B cell (primary cell): ENCODE data around the gene KSR1. TPM values are rescaled to one million over a fixed set of nuclear protein-coding genes. Genes with fewer than 3 reads are reported as not detected.
A peak's percentile ranks its signal among the peaks of the same experiment; 100 is the strongest.

Experiments used
- ATAC-seq: fragments of 200-7000 bp; cut with Tn5 transposase; one replicate; pipeline ENCODE4 v1.10.0; 2021; ENCODE audit warnings: low read depth, mild to moderate bottlenecking, moderate number of reproducible peaks, moderate library complexity
- CTCF ChIA-PET: fragments of 350-600 bp; sonication (Branson Sonifier 250); formaldehyde crosslinking; loops from one replicate; lab custom pipeline; 2021; ENCODE audit warnings: antibody characterized with exemption, inconsistent platforms; lab: Charles Lee
- POLR2A ChIA-PET: fragments of 350-600 bp; sonication (Branson Sonifier 250); formaldehyde crosslinking; loops from one replicate; lab custom pipeline; 2021; ENCODE audit warnings: antibody characterized with exemption; lab: Charles Lee
- DNase-seq: peaks from one replicate; pipeline ENCODE4 v3.0.0; 2013
- H2AFZ ChIP-seq: 2 replicates; pipeline ENCODE4 v1.6.1; 2012; ENCODE audit warnings: mild to moderate bottlenecking, low read depth, low read length; ENCODE audit not compliant: insufficient read depth, poor library complexity, severe bottlenecking
- H3K27ac ChIP-seq, 2 donors: 1 replicate in 1 of 2; 2 replicates in 1 of 2; pipeline ENCODE4 v1.5.1; 2012 to 2013; ENCODE audit warnings: low read length in 2 of 2, mild to moderate bottlenecking in 2 of 2, moderate library complexity in 1 of 2
- H3K27me3 ChIP-seq, 4 experiments: fragments of 200-600 bp in 1 of 4; sonication (generic) in 1 of 4; replicated peaks in 1 of 4; 1 replicate in 2 of 4; 2 replicates in 2 of 4; pipeline versions ENCODE4 v1.6.1 to v1.7.0; 2013 to 2016; ENCODE audit warnings: low read length in 3 of 4, mild to moderate bottlenecking in 2 of 4, mixed read lengths in 1 of 4, moderate library complexity in 1 of 4; ENCODE audit not compliant: insufficient read depth in 4 of 4, control insufficient read depth in 3 of 4; ENCODE audit errors: control extremely low read depth in 1 of 4
- H3K36me3 ChIP-seq, 2 experiments: replicated peaks in 1 of 2; 1 replicate in 1 of 2; 2 replicates in 1 of 2; pipeline versions ENCODE4 v1.6.1 to v1.7.1; 2013; ENCODE audit warnings: low read length in 1 of 2; ENCODE audit not compliant: insufficient read depth in 2 of 2, control insufficient read depth in 1 of 2; ENCODE audit errors: control extremely low read depth in 1 of 2, extremely low read depth in 1 of 2
- H3K4me1 ChIP-seq, 2 donors: fragments of 200-600 bp in 1 of 2; sonication (generic) in 1 of 2; 1 replicate in 1 of 2; 2 replicates in 1 of 2; pipeline versions ENCODE4 v1.5.1 to v1.6.1; 2013 to 2017; ENCODE audit warnings: low read length in 2 of 2; ENCODE audit not compliant: control insufficient read depth in 2 of 2, insufficient read depth in 2 of 2
- H3K4me2 ChIP-seq: replicated peaks from 2 replicates; pipeline ENCODE3; 2012; ENCODE audit warnings: mild to moderate bottlenecking, low read depth, low read length; ENCODE audit not compliant: poor library complexity, severe bottlenecking
- H3K4me3 ChIP-seq, 5 experiments: fragments of 200-600 bp in 1 of 5; sonication (generic) in 1 of 5; 1 replicate in 3 of 5; 2 replicates in 2 of 5; pipeline versions ENCODE4 v1.5.1 to v1.7.0; 2011 to 2016; ENCODE audit warnings: low read length in 4 of 5, mild to moderate bottlenecking in 4 of 5, low read depth in 2 of 5, control low read depth in 1 of 5, moderate library complexity in 1 of 5; ENCODE audit not compliant: insufficient read depth in 1 of 5; ENCODE audit errors: control extremely low read depth in 1 of 5, extremely low read depth in 1 of 5
- H3K79me2 ChIP-seq: fragments of 200-600 bp; sonication (generic); one replicate; pipeline ENCODE4 v1.6.0; 2016; ENCODE audit warnings: low read length; ENCODE audit not compliant: control insufficient read depth, insufficient read depth
- H3K9ac ChIP-seq: fragments of 200-600 bp; sonication (generic); 2 replicates; pipeline ENCODE4 v1.6.1; 2017; ENCODE audit warnings: mild to moderate bottlenecking, low read length, moderate library complexity
- H3K9me3 ChIP-seq, 3 donors: one replicate each; pipeline versions ENCODE4 v1.6.1 to v1.7.1; 2013; ENCODE audit warnings: low read length in 2 of 3; ENCODE audit not compliant: control insufficient read depth in 2 of 3, insufficient read depth in 1 of 3; ENCODE audit errors: control extremely low read depth in 1 of 3
- H4K20me1 ChIP-seq: 2 replicates; pipeline ENCODE4 v1.6.0; 2012; ENCODE audit warnings: mild to moderate bottlenecking, low read length; ENCODE audit not compliant: insufficient read depth, control insufficient read depth, poor library complexity, severe bottlenecking
- H3K27ac Mint-ChIP-seq: one replicate; pipeline ENCODE4 v1.8.0; 2021; ENCODE audit warnings: mixed read lengths
- H3K27me3 Mint-ChIP-seq: one replicate; pipeline ENCODE4 v1.8.0; 2021; ENCODE audit warnings: mixed read lengths
- H3K4me1 Mint-ChIP-seq: one replicate; pipeline ENCODE4 v1.8.0; 2021; ENCODE audit warnings: mixed read lengths
- H3K4me3 Mint-ChIP-seq: one replicate; pipeline ENCODE4 v1.8.0; 2021; ENCODE audit warnings: mixed read lengths
- H3K9me3 Mint-ChIP-seq: one replicate; pipeline ENCODE4 v1.8.0; 2022; ENCODE audit warnings: mixed read lengths; ENCODE audit not compliant: insufficient read depth
- CTCF ChIP-seq: fragments of 200-600 bp; IDR thresholded peaks from one replicate; pipeline ENCODE4 v1.8.0; 2022; ENCODE audit warnings: antibody characterized with exemption, mild to moderate bottlenecking
- EZH2 ChIP-seq: IDR thresholded peaks from 2 replicates; pipeline ENCODE4 v1.6.1; 2012; ENCODE audit warnings: borderline replicate concordance, low read depth, mild to moderate bottlenecking, moderate library complexity, low read length; ENCODE audit not compliant: insufficient read depth, poor library complexity, severe bottlenecking
- WGBS: methylation state at CpG from one replicate; pipeline ENCODE4 v1.1.5; 2013; ENCODE audit warnings: missing lambda C conversion rate; ENCODE audit not compliant: insufficient coverage; 5-methylcytosine and 5-hydroxymethylcytosine counted together
- intact Hi-C: fragments of 100-400 bp; cut with micrococcal nuclease; formaldehyde crosslinking; loops from one replicate; pipeline ENCODE4 v1.10.0; 2022
- polyA plus RNA-seq: library from polyadenylated mRNA; depleted of rRNA; stranded (reverse); fragments of >200 nt; gene quantifications from 2 replicates; pipeline ENCODE4 v1.2.3, GENCODE V29; 2012
- total RNA-seq, 2 donors: library from RNA; stranded (reverse); fragments of 120-200 nt in 1 of 2; gene quantifications; 1 replicate in 1 of 2; 2 replicates in 1 of 2; pipeline versions ENCODE4 v1.2.3 to v1.2.4, GENCODE V29; 2013 to 2022

Gene KSR1
- total and polyA plus RNA-seq, 2 donors (not counting 1 experiment from before 2014, with no cell fraction given), result 27.5 to 85.6 TPM

GRCh38 chr17:27512511-27513346 lies 56.5 kb downstream of the KSR1 start:
- no peak overlapping the region for H2AFZ ChIP-seq
- no peak overlapping the region for H3K4me2 ChIP-seq
- POLR2A ChIA-PET, result no interaction called here
- TF ChIP-seq CTCF (no peak), EZH2 (no peak)
- 90% methylated on average over 4 of the region's 15 CpGs for WGBS
- no peak for ATAC-seq
- Mint-ChIP-seq H3K4me1 (peaks cover 11% of the 10 kb centered on the region), H3K4me3 (no peak overlapping the region), H3K27me3 (no peaks in the 10 kb centered on the region), H3K27ac (no peak overlapping the region), H3K9me3 (no peaks in the 10 kb centered on the region)
- no peaks in the 10 kb centered on the region for H3K27me3 ChIP-seq
- H3K79me2 ChIP-seq, result peaks cover 54% of the 10 kb centered on the region
- H4K20me1 ChIP-seq, result peaks cover 4% of the 10 kb centered on the region
- no peaks in the 10 kb centered on the region for H3K9me3 ChIP-seq
- no peak overlapping the region for H3K9ac ChIP-seq
- H3K4me3 ChIP-seq, result no peak overlapping the region
- no peak for DNase-seq
- H3K36me3 ChIP-seq, result no peaks in the 10 kb centered on the region
- H3K27ac ChIP-seq, result no peak overlapping the region
- intact Hi-C loops, result no loop called here
- H3K4me1 ChIP-seq, result peaks cover 0 to 5% of the 10 kb centered on the region in 2 donors
- CTCF ChIA-PET, result no interaction called here

DNA sequence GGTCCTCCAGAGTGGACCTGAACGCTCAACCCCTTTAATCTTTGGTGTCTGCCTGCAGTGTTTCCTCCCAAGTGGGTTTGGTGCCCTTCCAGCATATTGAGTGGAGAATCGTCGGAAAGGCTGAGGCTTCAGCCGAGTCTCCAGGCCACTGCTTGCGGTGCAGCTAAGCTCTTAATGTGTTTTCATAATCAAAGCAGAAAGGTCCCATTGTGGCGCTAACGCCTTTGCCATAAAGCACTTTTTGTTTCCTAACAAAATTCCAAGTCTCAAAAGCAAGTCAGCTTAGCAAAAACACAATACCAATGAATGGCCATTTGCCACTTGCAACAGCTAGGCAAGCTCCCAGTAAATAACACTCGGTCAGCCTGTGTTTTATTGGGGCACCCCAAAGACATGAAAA lies 57.6 kb downstream of the KSR1 start:
- no peak for DNase-seq
- ChIA-PET POLR2A (no interaction called here), CTCF (no interaction called here)
- no peaks in the 10 kb centered on the region for H3K36me3 ChIP-seq
- ATAC-seq, result no peak
- H3K4me3 ChIP-seq, result no peak overlapping the region
- H3K4me1 ChIP-seq, result no peaks in the 10 kb centered on the region
- peak overlapping the region; percentile 50 for H3K27ac Mint-ChIP-seq
- intact Hi-C loops, result no loop called here
- H3K27me3 ChIP-seq, result no peaks in the 10 kb centered on the region
- peaks cover 4% of the 10 kb centered on the region for H4K20me1 ChIP-seq
- H3K4me2 ChIP-seq, result no peak overlapping the region
- no peaks in the 10 kb centered on the region for H3K9me3 ChIP-seq
- H3K9me3 Mint-ChIP-seq, result no peaks in the 10 kb centered on the region
- peaks cover 50% of the 10 kb centered on the region for H3K79me2 ChIP-seq
- peaks cover 10% of the 10 kb centered on the region for H3K4me1 Mint-ChIP-seq
- TF ChIP-seq EZH2, result no peak
- no peak for TF ChIP-seq CTCF
- WGBS, result 98% methylated on average over 7 of the region's 8 CpGs
- no peak overlapping the region for H3K9ac ChIP-seq
- H3K4me3 Mint-ChIP-seq, result no peak overlapping the region
- H3K27ac ChIP-seq, result no peak overlapping the region
- H3K27me3 Mint-ChIP-seq, result no peaks in the 10 kb centered on the region
- H2AFZ ChIP-seq, result no peak overlapping the region
